Naive thymus-derived CD4-positive, alpha-beta T cell (primary cell): ENCODE data around the gene NDUFA13. TPM values are rescaled to one million over a fixed set of nuclear protein-coding genes. Genes with fewer than 3 reads are reported as not detected.
A peak's percentile ranks its signal among the peaks of the same experiment; 100 is the strongest.

Experiments used
- ATAC-seq: fragments of 150-1000 bp; cut with Tn5 transposase; 2 replicates; pipeline ENCODE4 v1.10.0; 2021; ENCODE audit warnings: mild to moderate bottlenecking, moderate library complexity
- CTCF ChIA-PET: fragments of 350-600 bp; sonication (Branson Sonifier 250); formaldehyde crosslinking; loops from one replicate; lab custom pipeline; 2021; ENCODE audit warnings: antibody characterized with exemption; lab: Charles Lee
- POLR2A ChIA-PET: fragments of 350-600 bp; sonication (Branson Sonifier 250); formaldehyde crosslinking; loops from one replicate; lab custom pipeline; 2021; ENCODE audit warnings: antibody characterized with exemption, inconsistent platforms; lab: Charles Lee
- DNase-seq, 9 donors: peaks; one replicate each; pipeline versions ENCODE4 v3.0.0 to v3.0.0-alpha.2; 2020 to 2022; ENCODE audit warnings: mixed read lengths in 1 of 9
- H3K27ac ChIP-seq: one replicate; pipeline ENCODE4 v1.7.0; 2013; ENCODE audit warnings: mild to moderate bottlenecking, low read depth, low read length, moderate library complexity
- H3K27me3 ChIP-seq, 2 donors: one replicate each; pipeline ENCODE4 v1.7.0; 2013; ENCODE audit warnings: low read length in 2 of 2, mild to moderate bottlenecking in 2 of 2, moderate library complexity in 2 of 2; ENCODE audit not compliant: control insufficient read depth in 2 of 2, insufficient read depth in 2 of 2
- H3K36me3 ChIP-seq, 3 experiments: 1 replicate in 2 of 3; 2 replicates in 1 of 3; pipeline ENCODE4 v1.7.0; 2013; ENCODE audit warnings: low read length in 3 of 3, mild to moderate bottlenecking in 3 of 3, moderate library complexity in 1 of 3; ENCODE audit not compliant: insufficient read depth in 3 of 3, control insufficient read depth in 2 of 3
- H3K4me1 ChIP-seq, 2 donors: one replicate each; pipeline ENCODE4 v1.7.0; 2013; ENCODE audit warnings: low read length in 2 of 2, mild to moderate bottlenecking in 2 of 2, moderate library complexity in 1 of 2; ENCODE audit not compliant: control insufficient read depth in 2 of 2, insufficient read depth in 2 of 2
- H3K4me3 ChIP-seq: 2 replicates; pipeline ENCODE4 v1.7.0; 2013; ENCODE audit warnings: mild to moderate bottlenecking, low read length
- H3K9me3 ChIP-seq, 3 experiments: 1 replicate in 2 of 3; 2 replicates in 1 of 3; pipeline ENCODE4 v1.7.0; 2013; ENCODE audit warnings: low read length in 3 of 3; ENCODE audit not compliant: control insufficient read depth in 2 of 3
- H3K27ac Mint-ChIP-seq, 9 donors: one replicate each; pipeline ENCODE4 v1.8.0; 2020 to 2022; ENCODE audit warnings: mixed read lengths in 9 of 9, mild to moderate bottlenecking in 8 of 9, moderate library complexity in 5 of 9, inconsistent platforms in 2 of 9
- H3K27me3 Mint-ChIP-seq, 5 donors: one replicate each; pipeline ENCODE4 v1.8.0; 2021 to 2022; ENCODE audit warnings: mixed read lengths in 5 of 5, mild to moderate bottlenecking in 1 of 5
- H3K36me3 Mint-ChIP-seq, 5 donors: one replicate each; pipeline ENCODE4 v1.8.0; 2020 to 2022; ENCODE audit warnings: mixed read lengths in 5 of 5, mild to moderate bottlenecking in 3 of 5, inconsistent platforms in 1 of 5
- H3K4me1 Mint-ChIP-seq, 7 donors: one replicate each; pipeline ENCODE4 v1.8.0; 2020 to 2022; ENCODE audit warnings: mixed read lengths in 7 of 7, mild to moderate bottlenecking in 3 of 7, inconsistent platforms in 1 of 7
- H3K4me3 Mint-ChIP-seq, 10 donors: one replicate each; pipeline ENCODE4 v1.8.0; 2020 to 2022; ENCODE audit warnings: mild to moderate bottlenecking in 10 of 10, mixed read lengths in 10 of 10, moderate library complexity in 6 of 10, inconsistent platforms in 2 of 10
- H3K9me3 Mint-ChIP-seq, 11 donors: one replicate each; pipeline ENCODE4 v1.8.0; 2020 to 2022; ENCODE audit warnings: mixed read lengths in 11 of 11, mild to moderate bottlenecking in 4 of 11, inconsistent platforms in 1 of 11, moderate library complexity in 1 of 11
- intact Hi-C, 2 donors: fragments of 100-400 bp; cut with micrococcal nuclease; formaldehyde crosslinking; loops; one replicate each; pipeline ENCODE4 v1.15.1; 2023
- polyA plus RNA-seq, 2 donors: library from polyadenylated mRNA; unstranded; fragments of 300-500 nt; fragmentation: Illumina TruSeq; gene quantifications; one replicate each; pipeline ENCODE4 v1.2.3, GENCODE V29; 2021
- total RNA-seq, 6 experiments: library from RNA in 5 of 6; stranded (reverse) in 5 of 6; gene quantifications; 1 replicate in 5 of 6; 2 replicates in 1 of 6; pipeline ENCODE4 v1.2.3 and lab custom pipeline; 2021 to 2026

NDUFA13 gene
- total and polyA plus RNA-seq, 7 experiments from 2014 or later, result 172 to 380 (median 198) TPM

DNA sequence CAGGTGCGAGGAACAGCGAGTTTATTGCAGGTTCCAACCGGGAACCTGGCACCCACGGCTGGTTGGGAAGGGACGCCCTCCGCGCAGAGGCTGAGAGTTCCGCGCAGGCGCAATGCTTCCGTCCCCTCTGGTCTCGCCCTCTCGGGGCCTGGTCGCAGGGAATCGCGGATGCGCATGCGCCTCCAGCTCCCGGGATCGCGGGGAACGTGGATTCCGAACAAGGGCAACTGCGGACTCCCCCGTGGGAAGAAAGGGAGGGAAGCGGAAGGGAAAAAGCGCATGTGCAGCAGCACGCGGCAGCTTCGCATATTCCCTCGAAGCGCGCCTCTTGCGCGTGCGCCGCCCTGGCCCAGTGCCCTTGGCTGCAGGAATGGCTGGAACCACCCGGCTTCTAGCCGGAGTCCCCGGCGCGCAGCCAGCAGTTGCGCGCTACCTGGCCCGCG is 1.8 kb upstream of the NDUFA13 start:
- Mint-ChIP-seq H3K27me3 (no peaks in the 10 kb centered on the region), H3K4me3 (peak overlapping the region in 9 of 10 donors; percentile 23 to 89 (median 59)), H3K36me3 (peaks cover 0 to 14% (median 2%) of the 10 kb centered on the region in 5 donors), H3K4me1 (peaks cover 2 to 26% (median 13%) of the 10 kb centered on the region in 7 donors), H3K9me3 (peaks cover 0 to 5% (median 0%) of the 10 kb centered on the region in 11 donors), H3K27ac (peak overlapping the region in 2 of 9 donors; percentile 29 to 59)
- peaks cover 0 to 11% (median 0%) of the 10 kb centered on the region in 3 experiments for H3K36me3 ChIP-seq
- DNase-seq (no peak), ATAC-seq (no peak)
- POLR2A ChIA-PET, result interaction anchor here (0.6 to 4.2 kb wide), 4 partner anchors 21 to 913 kb away, joined by 3 to 15 read pairs (median 4); partner anchors contain the start of gene GATAD2A
- CTCF ChIA-PET, result no interaction called here
- H3K27ac ChIP-seq, result no peak overlapping the region
- no peak overlapping the region for H3K4me3 ChIP-seq
- no peaks in the 10 kb centered on the region for H3K9me3 ChIP-seq
- intact Hi-C loops, result no loop called here
- H3K27me3 ChIP-seq, result no peaks in the 10 kb centered on the region
- H3K4me1 ChIP-seq, result peaks cover 9 to 14% of the 10 kb centered on the region in 2 donors

DNA sequence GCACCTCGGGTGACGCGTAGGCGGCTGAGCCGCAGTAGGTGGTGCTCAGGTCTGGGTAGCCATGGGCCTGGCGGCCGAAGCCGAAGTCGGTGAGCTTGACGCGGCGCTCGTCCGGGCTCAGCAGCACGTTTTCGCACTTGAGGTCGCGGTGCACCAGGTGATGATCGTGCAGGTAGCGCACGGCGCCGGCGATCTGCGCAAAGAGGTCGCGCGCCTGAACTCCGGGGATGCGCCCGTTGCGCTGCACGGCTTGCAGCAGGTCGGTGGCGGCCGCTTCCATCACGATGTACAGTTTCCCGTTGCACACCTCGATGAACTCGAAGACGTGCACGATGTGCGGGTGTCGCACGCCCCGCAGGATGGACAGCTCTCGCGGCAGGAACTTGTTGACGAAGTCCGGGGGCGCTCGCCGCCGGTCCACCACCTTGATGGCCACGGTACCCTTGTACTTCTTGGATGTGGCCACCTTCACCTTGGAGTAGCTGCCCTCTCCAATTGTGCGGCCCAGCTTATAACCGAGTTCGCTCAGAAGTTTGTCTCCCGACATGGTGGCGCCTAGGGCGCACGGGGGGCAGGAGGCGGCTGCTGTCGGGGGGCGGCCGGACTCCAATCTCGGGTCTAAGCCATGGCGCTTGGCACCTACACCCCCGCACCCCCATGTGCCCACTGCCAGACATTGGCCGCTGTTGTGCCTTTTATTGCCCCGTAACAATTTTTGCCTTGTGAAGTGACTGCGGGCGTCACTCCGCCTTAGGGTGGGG is 964 bp upstream of the NDUFA13 start, which contains the start of gene TSSK6:
TSSK6 (minus strand) TSS at position 668 of the 761 bp plus-strand sequence; CDS start at position 547, 121 bp downstream.
- Mint-ChIP-seq H3K36me3 (peaks cover 0 to 21% (median 3%) of the 10 kb centered on the region in 5 donors), H3K27me3 (no peaks in the 10 kb centered on the region), H3K9me3 (peaks cover 0 to 5% (median 0%) of the 10 kb centered on the region in 11 donors), H3K4me1 (peaks cover 11 to 33% (median 21%) of the 10 kb centered on the region in 7 donors), H3K4me3 (peak within 1 kb of the TSS; percentile 89 to 98 (median 95)), H3K27ac (peak within 1 kb of the TSS; percentile 89 to 98 (median 96))
- no peak for ATAC-seq
- Histone ChIP-seq H3K4me3 (peak within 1 kb of the TSS; percentile 96), H3K36me3 (peaks cover 0 to 18% (median 0%) of the 10 kb centered on the region in 3 experiments), H3K4me1 (peaks cover 13 to 14% of the 10 kb centered on the region in 2 donors), H3K27ac (peak within 1 kb of the TSS; percentile 83), H3K9me3 (no peaks in the 10 kb centered on the region), H3K27me3 (no peaks in the 10 kb centered on the region)
- DNase-seq, result no peak
- CTCF ChIA-PET, result interaction anchor here (0.6 kb wide), 1 partner anchor 275 kb away, joined by 3 read pairs; no protein-coding TSS in a partner anchor
- POLR2A ChIA-PET, result interaction anchor here (0.6 to 4.2 kb wide), 17 partner anchors 8 to 914 kb away, joined by 3 to 15 read pairs (median 5); partner anchors contain the start of genes ATP13A1, GATAD2A, LPAR2 and ZNF101
- intact Hi-C loops, result loop anchor here in 1 of 2 donors (5.0 kb wide), 2 partner anchors 217 to 1507 kb away; partner anchors contain the start of genes ZNF14 and ZNF430

DNA sequence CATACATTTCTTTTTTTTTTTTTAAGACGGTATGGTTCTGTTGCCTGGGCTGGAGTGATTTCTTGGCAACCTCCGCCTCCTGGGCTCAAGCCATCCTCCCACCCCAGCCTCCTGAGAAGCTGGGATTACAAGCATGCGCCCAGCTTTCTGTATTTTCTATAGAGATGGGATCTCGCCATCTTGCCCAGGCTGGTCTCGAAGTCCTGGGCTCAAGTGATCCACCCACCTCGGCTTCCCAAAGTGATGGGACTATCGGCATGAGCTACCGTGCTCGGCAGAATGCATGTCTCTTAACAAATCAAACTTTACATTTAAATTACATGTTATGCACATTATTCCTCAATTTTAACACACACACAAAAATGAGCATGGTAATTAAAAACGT is 1.2 kb downstream of the NDUFA13 start:
- POLR2A ChIA-PET, result interaction anchor here (1.0 to 1.1 kb wide), 2 partner anchors 9 to 96 kb away, joined by 3 read pairs; no protein-coding TSS in a partner anchor
- intact Hi-C loops, result loop anchor here in 1 of 2 donors (5.0 kb wide), 2 partner anchors 215 to 1505 kb away; partner anchors contain the start of genes ZNF14 and ZNF430

DNA sequence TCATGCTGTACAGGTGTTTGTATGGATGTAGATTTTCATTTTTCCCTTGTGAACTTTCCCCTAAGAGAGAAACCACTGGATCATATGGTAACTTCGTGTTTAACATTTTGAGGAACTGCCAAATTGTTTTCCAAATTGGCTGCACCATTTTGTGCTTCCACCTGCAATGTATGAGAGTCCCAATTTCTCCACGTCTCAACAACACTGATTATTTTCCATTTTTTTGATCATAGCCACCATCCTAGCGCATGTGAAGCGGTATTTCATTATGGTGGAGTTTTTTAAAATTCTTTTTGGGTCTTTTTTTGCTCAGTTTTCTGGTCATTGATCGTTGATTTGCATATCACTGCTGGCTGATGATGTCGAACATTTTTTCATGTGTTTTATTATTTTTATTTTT is 5.0 kb downstream of the NDUFA13 start:
- H3K4me1 Mint-ChIP-seq, result peaks cover 18 to 49% (median 32%) of the 10 kb centered on the region in 7 donors
- H3K27me3 ChIP-seq, result no peaks in the 10 kb centered on the region
- H3K4me1 ChIP-seq, result peaks cover 9 to 13% of the 10 kb centered on the region in 2 donors
- DNase-seq (no peak), ATAC-seq (no peak)
- H3K9me3 Mint-ChIP-seq, result peaks cover 0 to 2% (median 0%) of the 10 kb centered on the region in 11 donors
- peaks cover 0 to 37% (median 0%) of the 10 kb centered on the region in 3 experiments for H3K36me3 ChIP-seq
- ChIA-PET POLR2A (no interaction called here), CTCF (no interaction called here)
- H3K36me3 Mint-ChIP-seq, result peaks cover 0 to 25% (median 14%) of the 10 kb centered on the region in 5 donors
- H3K4me3 ChIP-seq, result no peak overlapping the region
- intact Hi-C loops, result no loop called here
- no peaks in the 10 kb centered on the region for H3K27me3 Mint-ChIP-seq
- H3K27ac ChIP-seq, result no peak overlapping the region
- peak overlapping the region in 4 of 10 donors; percentile 6 to 27 (median 15) for H3K4me3 Mint-ChIP-seq
- peak overlapping the region in 1 of 9 donors; percentile 20 for H3K27ac Mint-ChIP-seq
- H3K9me3 ChIP-seq, result no peaks in the 10 kb centered on the region

More for the DNA sequence above, 1.2 kb downstream of the NDUFA13 start:
- H3K27me3 ChIP-seq, result no peaks in the 10 kb centered on the region
- peak overlapping the region in 4 of 9 donors; percentile 89 to 97 (median 96) for H3K27ac Mint-ChIP-seq
- no peak for DNase-seq
- peak overlapping the region; percentile 83 for H3K27ac ChIP-seq
- no peaks in the 10 kb centered on the region for H3K9me3 ChIP-seq
- peaks cover 18 to 45% (median 29%) of the 10 kb centered on the region in 7 donors for H3K4me1 Mint-ChIP-seq
- no peak for ATAC-seq
- no peaks in the 10 kb centered on the region for H3K27me3 Mint-ChIP-seq
- H3K4me1 ChIP-seq, result peaks cover 13 to 14% of the 10 kb centered on the region in 2 donors
- H3K4me3 Mint-ChIP-seq, result peak overlapping the region; percentile 89 to 98 (median 95)
- H3K4me3 ChIP-seq, result no peak overlapping the region
- H3K9me3 Mint-ChIP-seq, result peaks cover 0 to 2% (median 0%) of the 10 kb centered on the region in 11 donors
- peaks cover 0 to 25% (median 0%) of the 10 kb centered on the region in 3 experiments for H3K36me3 ChIP-seq
- CTCF ChIA-PET, result interaction anchor here (1.1 kb wide), 1 partner anchor 15 kb away, joined by 3 read pairs; no protein-coding TSS in a partner anchor
- H3K36me3 Mint-ChIP-seq, result peaks cover 0 to 27% (median 10%) of the 10 kb centered on the region in 5 donors

DNA sequence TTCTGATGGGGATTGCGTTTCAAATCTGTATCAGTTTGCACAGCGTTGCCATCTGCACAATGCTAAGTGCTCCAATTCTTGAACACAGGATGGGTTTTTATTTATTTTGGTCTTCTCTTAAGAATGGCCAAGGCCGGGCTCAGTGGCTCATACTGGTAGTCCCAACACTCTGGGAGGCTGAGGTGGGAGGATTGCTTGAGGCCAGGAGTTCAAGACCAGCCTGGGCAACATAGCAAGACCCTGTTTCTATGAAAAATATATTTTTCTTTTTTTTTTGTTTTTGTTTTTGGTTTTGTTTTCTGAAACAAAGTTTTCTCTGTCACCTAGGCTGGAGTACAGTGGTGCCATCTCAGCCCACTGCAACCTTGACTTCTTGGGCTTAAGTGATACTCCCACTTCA is 7.2 kb downstream of the NDUFA13 start:
- Mint-ChIP-seq H3K9me3 (no peaks in the 10 kb centered on the region), H3K27me3 (no peaks in the 10 kb centered on the region), H3K4me1 (peaks cover 18 to 31% (median 24%) of the 10 kb centered on the region in 7 donors), H3K27ac (no peak overlapping the region), H3K4me3 (no peak overlapping the region), H3K36me3 (peaks cover 0 to 23% (median 12%) of the 10 kb centered on the region in 5 donors)
- H3K4me3 ChIP-seq, result no peak overlapping the region
- DNase-seq (no peak), ATAC-seq (no peak)
- no peaks in the 10 kb centered on the region for H3K27me3 ChIP-seq
- peaks cover 0 to 4% of the 10 kb centered on the region in 2 donors for H3K4me1 ChIP-seq
- H3K9me3 ChIP-seq, result no peaks in the 10 kb centered on the region
- H3K36me3 ChIP-seq, result peaks cover 0 to 54% (median 3%) of the 10 kb centered on the region in 3 experiments
- POLR2A ChIA-PET, result no interaction called here
- CTCF ChIA-PET, result interaction anchor here (1.3 kb wide), 1 partner anchor 9 kb away, joined by 5 read pairs; no protein-coding TSS in a partner anchor
- H3K27ac ChIP-seq, result no peak overlapping the region
- intact Hi-C loops, result no loop called here

DNA sequence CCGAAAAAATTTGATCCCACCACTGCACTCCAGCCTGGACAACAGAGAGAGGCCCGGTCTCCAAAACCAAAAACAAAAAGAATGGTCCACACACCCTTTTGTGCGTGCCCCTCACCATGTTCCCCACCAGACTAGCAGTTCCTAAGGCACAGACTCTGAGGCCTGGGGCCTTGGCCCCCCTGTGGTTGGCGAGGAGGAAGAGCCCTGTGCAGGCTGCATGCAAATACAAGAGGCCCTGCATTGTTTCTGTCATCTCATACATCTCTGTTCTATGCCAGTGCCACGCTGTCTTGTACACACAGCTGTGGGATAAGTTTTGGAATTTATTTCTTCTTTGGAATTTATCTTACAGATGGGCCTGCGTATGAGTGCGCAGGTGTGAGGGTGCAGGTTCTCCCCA is 8.0 kb downstream of the NDUFA13 start:
- H3K27ac ChIP-seq, result no peak overlapping the region
- Mint-ChIP-seq H3K27me3 (no peaks in the 10 kb centered on the region), H3K27ac (peak overlapping the region in 1 of 9 donors; percentile 20), H3K4me3 (no peak overlapping the region), H3K4me1 (peaks cover 18 to 29% (median 23%) of the 10 kb centered on the region in 7 donors), H3K9me3 (no peaks in the 10 kb centered on the region), H3K36me3 (peaks cover 0 to 23% (median 12%) of the 10 kb centered on the region in 5 donors)
- H3K4me1 ChIP-seq, result peaks cover 0 to 4% of the 10 kb centered on the region in 2 donors
- DNase-seq (no peak), ATAC-seq (no peak)
- no peaks in the 10 kb centered on the region for H3K27me3 ChIP-seq
- intact Hi-C loops, result no loop called here
- ChIA-PET CTCF (interaction anchor here (1.3 kb wide), 1 partner anchor 8 kb away, joined by 5 read pairs; no protein-coding TSS in a partner anchor), POLR2A (no interaction called here)
- no peak overlapping the region for H3K4me3 ChIP-seq
- H3K9me3 ChIP-seq, result no peaks in the 10 kb centered on the region
- peaks cover 0 to 60% (median 3%) of the 10 kb centered on the region in 3 experiments for H3K36me3 ChIP-seq
